Prostate gland (tissue), 2 donors: ENCODE data around the gene TMEM202.

ENCODE experiments used
- POLR2A ChIP-seq: fragments of 450-650 bp; IDR thresholded peaks from one replicate; pipeline ENCODE4 v1.6.1; 2016; ENCODE audit warnings: antibody characterized with exemption, mild to moderate bottlenecking
- TF ChIP-seq, protein P1 (sequence below), 4 experiments: fragments of 200-600 bp in 2 of 4; fragments of 450-650 bp in 2 of 4; sonication (generic) in 2 of 4; IDR thresholded peaks; 1 replicate in 3 of 4; 2 replicates in 1 of 4; pipeline ENCODE4 v1.5.1; 2016 to 2019; ENCODE audit warnings: antibody characterized with exemption in 4 of 4, mild to moderate bottlenecking in 2 of 4, moderate library complexity in 2 of 4

DNA sequence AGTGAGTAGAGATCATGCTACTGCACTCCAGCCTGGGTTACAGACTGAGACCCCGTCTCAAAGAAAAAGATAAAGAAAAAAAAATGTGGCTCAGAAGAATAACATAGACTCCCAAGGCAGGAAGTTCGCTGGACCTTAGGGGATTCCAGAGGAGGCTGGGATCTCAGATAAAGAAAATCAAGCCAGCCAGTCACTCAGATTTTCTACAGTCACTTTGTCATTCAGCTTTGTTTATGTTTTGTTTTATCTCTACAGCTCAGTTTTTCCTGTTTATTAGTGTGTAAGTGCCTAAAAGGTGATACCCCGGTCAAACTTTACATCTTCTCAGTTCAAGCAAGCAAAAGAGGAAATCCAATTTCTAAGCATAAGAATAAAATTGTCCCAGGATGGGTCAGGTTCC lies 6.3 kb downstream of the TMEM202 start:
- no peak for TF ChIP-seq POLR2A
- TF ChIP-seq, protein P1, sequence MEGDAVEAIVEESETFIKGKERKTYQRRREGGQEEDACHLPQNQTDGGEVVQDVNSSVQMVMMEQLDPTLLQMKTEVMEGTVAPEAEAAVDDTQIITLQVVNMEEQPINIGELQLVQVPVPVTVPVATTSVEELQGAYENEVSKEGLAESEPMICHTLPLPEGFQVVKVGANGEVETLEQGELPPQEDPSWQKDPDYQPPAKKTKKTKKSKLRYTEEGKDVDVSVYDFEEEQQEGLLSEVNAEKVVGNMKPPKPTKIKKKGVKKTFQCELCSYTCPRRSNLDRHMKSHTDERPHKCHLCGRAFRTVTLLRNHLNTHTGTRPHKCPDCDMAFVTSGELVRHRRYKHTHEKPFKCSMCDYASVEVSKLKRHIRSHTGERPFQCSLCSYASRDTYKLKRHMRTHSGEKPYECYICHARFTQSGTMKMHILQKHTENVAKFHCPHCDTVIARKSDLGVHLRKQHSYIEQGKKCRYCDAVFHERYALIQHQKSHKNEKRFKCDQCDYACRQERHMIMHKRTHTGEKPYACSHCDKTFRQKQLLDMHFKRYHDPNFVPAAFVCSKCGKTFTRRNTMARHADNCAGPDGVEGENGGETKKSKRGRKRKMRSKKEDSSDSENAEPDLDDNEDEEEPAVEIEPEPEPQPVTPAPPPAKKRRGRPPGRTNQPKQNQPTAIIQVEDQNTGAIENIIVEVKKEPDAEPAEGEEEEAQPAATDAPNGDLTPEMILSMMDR (IDR thresholded peaks at IDR 0.05), result no peak
